HEK293T (cell line): ENCODE data around the gene MYL10.

Experiments used
- ELF4 ChIP-seq: fragments of 450-650 bp; IDR thresholded peaks from 2 replicates; pipeline ENCODE4 v1.6.1; 2017; ENCODE audit warnings: antibody characterized with exemption
- FOXA1 ChIP-seq: fragments of 450-650 bp; IDR thresholded peaks from 2 replicates; pipeline ENCODE4 v1.6.1; 2016; ENCODE audit warnings: mild to moderate bottlenecking
- HDGF ChIP-seq: fragments of 450-650 bp; IDR thresholded peaks from 2 replicates; pipeline ENCODE4 v1.6.1; 2017; ENCODE audit warnings: antibody characterized with exemption, borderline replicate concordance
- SP1 ChIP-seq: fragments of 450-650 bp; IDR thresholded peaks from 2 replicates; pipeline ENCODE4 v1.6.1; 2017
- TF ChIP-seq, protein P1 (sequence below): fragments of 450-650 bp; IDR thresholded peaks from 2 replicates; pipeline ENCODE4 v1.6.1; 2016

DNA sequence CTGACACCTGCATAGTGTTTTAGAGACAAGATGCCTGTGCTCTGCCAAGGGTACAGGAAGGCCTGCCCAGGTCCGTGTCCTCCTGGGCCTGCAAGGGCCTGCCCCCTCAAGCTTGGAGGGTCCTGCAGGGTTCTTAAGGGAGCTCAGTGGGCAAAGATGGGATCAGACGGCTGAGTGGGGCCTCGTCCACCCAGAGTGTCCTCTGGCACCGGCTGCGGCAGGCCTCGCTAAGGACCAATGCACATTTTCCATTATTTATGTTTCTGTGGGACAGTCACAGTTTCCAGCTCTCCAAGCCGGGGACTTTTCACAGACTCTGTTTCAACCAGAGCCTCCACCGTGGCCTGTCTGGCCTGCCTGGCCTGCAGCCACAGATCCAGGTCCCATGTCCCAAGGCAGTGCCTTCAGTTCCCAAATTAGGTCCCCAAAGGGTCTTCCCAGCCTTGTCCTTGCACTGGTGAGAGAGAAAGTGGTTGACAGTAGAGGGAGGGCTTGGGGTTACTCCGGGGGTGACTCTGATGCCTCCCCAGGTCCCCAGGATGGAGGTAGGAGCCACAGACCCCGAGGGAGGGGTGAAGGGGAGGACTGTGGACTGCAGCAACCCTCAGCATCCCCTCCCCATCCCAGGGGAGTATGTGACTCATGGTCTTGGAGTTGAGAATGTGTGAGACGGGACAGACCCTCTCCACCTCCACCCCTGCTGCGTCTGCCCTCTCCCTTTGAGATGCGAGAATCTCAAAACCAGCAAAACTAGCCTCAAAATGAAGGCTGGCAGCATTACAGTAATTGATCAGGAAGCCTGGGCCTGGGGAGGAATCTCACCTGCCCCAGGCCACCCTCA lies 14.8 kb downstream of the MYL10 start:
- TF ChIP-seq SP1 (no peak), FOXA1 (no peak), ELF4 (no peak), HDGF (no peak)
- TF ChIP-seq, protein P1, sequence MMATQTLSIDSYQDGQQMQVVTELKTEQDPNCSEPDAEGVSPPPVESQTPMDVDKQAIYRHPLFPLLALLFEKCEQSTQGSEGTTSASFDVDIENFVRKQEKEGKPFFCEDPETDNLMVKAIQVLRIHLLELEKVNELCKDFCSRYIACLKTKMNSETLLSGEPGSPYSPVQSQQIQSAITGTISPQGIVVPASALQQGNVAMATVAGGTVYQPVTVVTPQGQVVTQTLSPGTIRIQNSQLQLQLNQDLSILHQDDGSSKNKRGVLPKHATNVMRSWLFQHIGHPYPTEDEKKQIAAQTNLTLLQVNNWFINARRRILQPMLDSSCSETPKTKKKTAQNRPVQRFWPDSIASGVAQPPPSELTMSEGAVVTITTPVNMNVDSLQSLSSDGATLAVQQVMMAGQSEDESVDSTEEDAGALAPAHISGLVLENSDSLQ = no peak
